Stimulated activated CD4-positive, alpha-beta T cell treated with anti-CD3 and anti-CD28 coated beads, Interleukin-1b, Interleukin-23, amount 100 ng/mL, for 48 hours (primary cell): ENCODE measurements around the gene ZFP92.

Experiments
- DNase-seq: peaks from one replicate; pipeline ENCODE4 v3.0.0-alpha.2; 2020

The ZFP92 gene

DNA sequence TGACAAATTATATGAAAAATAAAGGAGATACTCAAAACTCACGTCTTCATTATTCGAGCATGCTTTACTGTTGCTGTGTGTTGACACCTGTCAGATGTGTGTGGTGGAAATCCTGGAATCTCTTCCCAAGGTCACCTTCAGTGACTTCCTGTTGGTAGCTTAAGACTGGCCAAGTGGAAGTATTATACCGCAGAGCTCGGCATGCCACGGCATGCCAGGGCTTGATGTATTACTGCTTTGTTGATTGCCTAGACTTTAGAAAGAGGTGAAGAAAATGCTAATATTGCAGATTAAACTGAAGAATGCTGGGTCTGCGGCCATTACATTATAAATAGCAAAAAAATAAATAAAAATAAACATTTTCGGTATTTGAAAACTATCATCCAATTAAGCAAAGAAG lies 30.0 kb downstream of the ZFP92 start:
- no peak for DNase-seq

- DNase-seq: no peak
Measured at GRCh38 chrX:153441981-153442380, 30.7 kb downstream of the ZFP92 start.

- DNase-seq: no peak
Measured at GRCh38 chrX:153442463-153442862, 31.2 kb downstream of the ZFP92 start.

GRCh38 chrX:153443476-153444332 lies 32.4 kb downstream of the ZFP92 start:
- no peak for DNase-seq

- no peak for DNase-seq
Measured at GRCh38 chrX:153444333-153445011, 33.2 kb downstream of the ZFP92 start.

DNA sequence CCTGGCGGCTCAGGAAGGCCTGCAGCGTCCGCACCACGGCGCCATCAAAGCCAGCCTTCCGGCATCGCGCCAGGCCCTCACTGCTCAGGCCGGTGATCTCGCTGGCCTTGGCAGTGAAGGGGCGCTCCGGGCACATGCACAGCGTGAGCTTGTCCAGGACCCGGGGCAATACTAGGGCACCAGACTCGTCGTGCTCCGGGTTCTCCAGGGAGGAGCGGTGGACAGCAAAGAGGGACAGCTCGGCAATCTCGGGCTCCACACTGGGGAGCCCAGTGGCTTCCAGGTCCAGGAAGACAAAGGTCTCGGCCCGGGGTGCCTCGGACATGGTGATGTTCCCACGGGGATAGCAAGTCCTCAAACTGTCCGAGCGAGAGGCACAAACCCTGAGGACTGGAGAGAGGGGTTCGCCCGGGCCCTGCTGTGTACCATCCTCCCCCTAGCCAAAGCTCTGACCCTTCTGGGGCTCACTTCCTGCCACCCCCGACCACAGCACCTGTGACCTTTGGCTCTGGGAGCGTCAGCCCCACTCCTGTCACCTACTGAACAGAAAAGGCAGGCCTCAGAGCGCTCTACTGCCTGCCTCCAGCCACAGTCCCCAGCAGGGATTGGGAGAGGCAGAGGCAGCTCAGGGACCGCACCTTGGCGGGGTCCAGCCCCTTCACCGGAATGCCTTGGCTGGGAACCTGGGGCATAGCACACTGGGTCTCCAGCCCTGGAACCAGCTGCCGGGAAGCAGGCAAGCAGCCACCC lies 34.0 kb downstream of the ZFP92 start:
- no peak for DNase-seq

- no peak for DNase-seq
Measured at GRCh38 chrX:153445856-153446635, 34.8 kb downstream of the ZFP92 start, which contains the start of gene TREX2. TREX2 (minus strand) TSS chrX:153446056; CDS start chrX:153445430, 626 bp downstream.

DNA sequence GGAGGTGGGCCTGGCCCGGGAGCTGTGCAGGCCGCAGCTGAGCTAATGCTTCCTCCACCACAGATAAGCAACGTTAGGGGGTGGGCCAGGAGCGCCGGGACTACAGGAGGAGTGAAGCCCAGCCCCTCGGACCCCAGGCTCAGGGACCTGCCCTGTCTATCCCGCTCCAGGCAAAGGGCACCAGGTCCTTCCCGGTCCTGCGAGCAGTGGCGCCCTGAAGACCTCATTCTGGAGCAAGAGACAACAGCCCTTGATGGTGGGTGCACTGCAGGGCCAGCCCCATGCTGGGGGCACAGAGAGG lies 35.3 kb downstream of the ZFP92 start:
- no peak for DNase-seq

DNA sequence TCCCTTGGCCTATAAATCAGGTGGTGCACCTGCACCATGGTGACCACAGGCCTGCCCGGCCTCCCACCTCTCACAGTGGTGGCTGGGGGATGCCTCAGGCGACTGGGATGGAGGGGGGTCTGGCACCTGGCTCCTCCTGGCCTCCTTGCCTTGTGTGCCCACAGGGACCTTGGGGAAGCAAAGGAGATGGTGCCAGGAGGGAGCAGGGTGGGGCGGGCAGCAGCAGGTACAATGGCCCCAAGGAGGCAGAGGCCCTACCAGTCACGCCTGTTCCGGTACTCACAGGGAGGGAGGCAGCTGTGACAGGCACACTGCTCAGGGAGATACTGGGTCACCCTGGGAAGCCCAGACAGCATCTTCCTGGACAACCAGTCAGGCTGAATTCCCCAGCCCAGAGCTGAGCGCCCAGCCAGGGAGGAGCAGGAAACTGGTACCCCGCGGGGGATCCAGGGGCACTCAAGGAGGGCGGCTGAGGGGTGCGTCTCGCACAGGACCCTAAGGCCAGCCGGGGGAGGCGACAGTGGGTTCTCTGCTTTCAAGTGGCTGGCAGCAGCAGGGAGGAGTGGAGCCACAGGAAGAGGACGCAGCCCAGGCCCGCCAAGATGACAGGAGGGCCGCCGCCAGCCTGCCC lies 35.8 kb downstream of the ZFP92 start:
- no peak for DNase-seq

DNA sequence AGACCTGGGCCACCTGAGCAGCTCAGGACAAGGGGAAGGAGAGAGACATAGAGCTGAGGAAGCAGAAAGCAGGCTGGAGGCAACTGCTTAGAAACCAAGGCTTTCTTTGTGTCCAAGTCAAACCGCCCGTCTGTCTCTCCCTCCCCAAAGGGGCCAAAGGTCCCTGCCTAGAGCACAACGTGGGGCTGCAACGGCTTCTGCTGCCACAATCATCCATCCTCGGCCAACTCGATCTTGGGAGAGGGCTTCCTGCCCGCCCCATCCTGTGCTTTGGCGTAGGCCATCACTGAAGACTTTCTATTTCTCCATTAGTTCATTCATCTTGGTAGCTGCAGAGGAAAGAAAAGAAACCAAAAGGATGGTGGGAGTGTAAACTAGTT lies 36.3 kb downstream of the ZFP92 start:
- no peak for DNase-seq

DNA sequence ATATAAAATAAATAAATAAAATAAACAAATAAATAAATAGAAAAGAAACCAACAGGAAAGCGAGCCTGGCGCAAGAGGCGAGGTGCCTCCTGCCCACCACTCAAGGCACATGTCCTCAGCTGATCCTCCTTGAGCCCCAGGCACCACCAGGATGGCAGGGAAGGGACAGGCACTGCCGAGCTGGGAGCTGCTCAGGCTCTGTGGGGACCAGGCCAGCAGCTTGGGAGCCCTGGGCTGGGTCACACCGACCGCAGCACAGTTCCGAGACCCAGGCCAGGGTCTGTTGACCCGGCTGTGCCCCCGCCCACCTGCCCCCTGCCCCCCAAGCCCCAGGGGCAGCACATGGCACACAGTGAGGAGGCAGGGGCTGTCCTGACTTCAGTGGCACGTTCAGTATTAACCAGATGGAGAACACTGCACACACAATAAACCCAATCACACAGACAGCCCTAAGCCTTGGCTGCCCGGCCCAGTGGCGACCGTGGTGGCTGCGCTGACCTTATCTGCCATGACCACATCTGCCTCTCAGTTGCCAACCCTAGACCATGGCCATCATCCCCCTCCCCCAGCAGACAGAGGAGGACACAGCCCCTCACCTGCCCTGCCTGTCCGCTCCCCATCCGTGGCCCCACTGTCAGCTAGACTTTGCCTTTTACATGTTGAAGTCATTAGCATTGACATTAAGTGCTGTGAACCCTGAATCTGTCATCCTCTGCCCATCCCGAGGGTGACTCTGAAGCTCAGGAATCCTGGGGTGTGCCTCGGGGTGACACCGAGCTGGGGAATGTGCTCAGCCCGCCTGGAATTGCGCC lies 37.5 kb downstream of the ZFP92 start:
- DNase-seq: no peak

DNA sequence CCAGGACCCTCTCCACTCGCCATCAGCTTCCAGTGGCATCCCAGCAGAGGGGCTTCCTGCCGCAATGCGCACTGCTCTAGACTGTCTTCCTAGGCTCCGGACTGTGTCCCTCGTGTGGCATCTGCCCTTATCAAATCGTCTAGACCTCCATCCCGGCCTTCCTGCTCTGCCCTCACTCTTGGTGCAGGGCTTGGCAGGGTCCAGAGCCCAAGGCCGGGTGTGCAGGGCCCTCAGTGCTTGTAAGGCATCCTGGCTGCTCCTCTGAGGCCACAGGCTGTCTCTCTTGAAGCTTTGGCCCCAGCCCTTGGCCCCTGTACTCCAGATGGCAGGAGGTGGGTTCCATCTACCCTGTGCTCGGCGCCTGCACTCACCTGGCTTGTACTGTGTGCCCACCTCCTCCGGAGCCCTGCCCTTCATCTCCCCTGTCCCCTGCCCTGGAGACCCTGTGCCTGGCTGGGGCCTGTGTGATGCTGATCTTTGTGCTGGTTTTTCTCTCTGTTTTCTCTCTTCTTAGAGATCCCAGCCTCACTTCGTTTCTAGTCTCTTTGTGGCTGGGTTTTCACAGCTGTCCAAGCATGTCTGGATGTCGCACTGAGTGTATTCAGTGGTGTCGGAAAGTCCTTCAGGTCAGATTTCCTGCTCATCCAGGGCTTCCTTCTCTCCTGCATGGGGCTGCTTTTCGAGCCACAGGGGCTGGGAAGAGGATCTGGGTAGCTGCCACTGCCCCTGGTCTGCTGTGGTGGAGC lies 38.3 kb downstream of the ZFP92 start:
- no peak for DNase-seq

- no peak for DNase-seq
Measured at GRCh38 chrX:153450114-153450948, 39.1 kb downstream of the ZFP92 start.

GRCh38 chrX:153450949-153451277 lies 39.6 kb downstream of the ZFP92 start:
- no peak for DNase-seq

DNA sequence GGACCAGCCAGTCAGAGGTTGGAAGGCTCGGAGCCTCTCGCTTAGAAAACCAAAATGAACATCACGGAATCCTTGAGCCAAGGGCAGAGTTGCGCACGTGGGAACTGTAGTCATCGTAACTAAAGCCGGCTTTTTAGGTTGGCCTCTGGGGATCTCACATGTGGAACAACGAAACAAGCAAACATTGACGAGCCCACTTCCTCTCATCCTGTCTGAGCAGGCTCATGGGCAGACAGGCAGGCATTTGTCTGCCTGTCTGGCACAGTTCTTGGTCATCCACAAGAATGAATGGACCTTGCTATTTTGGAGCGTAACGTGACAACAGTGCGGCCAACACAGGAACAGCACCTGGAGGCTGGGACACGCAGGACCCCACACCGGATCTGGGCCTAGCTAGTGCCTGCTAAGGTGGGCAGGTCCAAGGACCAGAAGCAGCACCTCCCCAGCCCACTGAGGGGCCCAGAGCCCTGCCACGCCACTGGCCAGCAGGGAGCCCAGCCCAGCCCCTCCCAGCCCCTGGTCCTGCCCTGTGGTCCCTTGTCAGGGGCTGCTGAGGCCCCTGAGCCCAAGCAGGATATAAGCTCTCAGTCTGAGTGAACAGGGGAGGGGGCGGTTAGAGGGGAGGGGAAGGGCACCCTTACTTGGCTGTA lies 43.8 kb downstream of the ZFP92 start:
- DNase-seq: no peak

GRCh38 chrX:153455571-153455970 lies 44.3 kb downstream of the ZFP92 start:
- no peak for DNase-seq

GRCh38 chrX:153456161-153456560 lies 44.9 kb downstream of the ZFP92 start:
- no peak for DNase-seq

GRCh38 chrX:153456704-153457103 lies 45.4 kb downstream of the ZFP92 start:
- DNase-seq: no peak

- no peak for DNase-seq
Measured at GRCh38 chrX:153457136-153457825, 46.0 kb downstream of the ZFP92 start.
